Chondrocyte (in vitro differentiated cells): Measurements from ENCODE around the gene TRIP10. TPM values are rescaled to one million over a fixed set of nuclear protein-coding genes. Genes with fewer than 3 reads are reported as not detected.

Experiments used
- DNase-seq: peaks from one replicate; pipeline ENCODE4 v3.0.0; 2021; ENCODE audit warnings: mixed read lengths, low spot score
- H3K27ac Mint-ChIP-seq: one replicate; pipeline ENCODE4 v1.8.0; 2021; ENCODE audit warnings: mild to moderate bottlenecking, moderate library complexity, mixed read lengths; ENCODE audit not compliant: unreplicated experiment
- H3K27me3 Mint-ChIP-seq: 2 replicates; pipeline ENCODE4 v1.8.0; 2021; ENCODE audit warnings: low read depth, mixed read lengths
- H3K36me3 Mint-ChIP-seq: 2 replicates; pipeline ENCODE4 v1.8.0; 2021; ENCODE audit warnings: low read depth, mixed read lengths
- H3K4me1 Mint-ChIP-seq: 2 replicates; pipeline ENCODE4 v1.8.0; 2021; ENCODE audit warnings: low read depth, mild to moderate bottlenecking, mixed read lengths
- H3K4me3 Mint-ChIP-seq: one replicate; pipeline ENCODE4 v1.8.0; 2021; ENCODE audit warnings: mild to moderate bottlenecking, moderate library complexity, mixed read lengths; ENCODE audit not compliant: unreplicated experiment
- H3K9me3 Mint-ChIP-seq: 2 replicates; pipeline ENCODE4 v1.8.0; 2021; ENCODE audit warnings: low read depth, mixed read lengths
- total RNA-seq: library from RNA; stranded (reverse); gene quantifications from 3 replicates; pipeline ENCODE4 v1.2.1, GENCODE V29; 2021
- TF ChIP-seq, protein P1 (sequence below): fragments of 200-600 bp; sonication (generic); IDR thresholded peaks from 2 replicates; pipeline ENCODE4 v1.5.0; 2021; ENCODE audit warnings: antibody characterized with exemption, mild to moderate bottlenecking, moderate library complexity

The TRIP10 gene
- total RNA-seq, 1 donor from 2014 or later, result 107 TPM

DNA sequence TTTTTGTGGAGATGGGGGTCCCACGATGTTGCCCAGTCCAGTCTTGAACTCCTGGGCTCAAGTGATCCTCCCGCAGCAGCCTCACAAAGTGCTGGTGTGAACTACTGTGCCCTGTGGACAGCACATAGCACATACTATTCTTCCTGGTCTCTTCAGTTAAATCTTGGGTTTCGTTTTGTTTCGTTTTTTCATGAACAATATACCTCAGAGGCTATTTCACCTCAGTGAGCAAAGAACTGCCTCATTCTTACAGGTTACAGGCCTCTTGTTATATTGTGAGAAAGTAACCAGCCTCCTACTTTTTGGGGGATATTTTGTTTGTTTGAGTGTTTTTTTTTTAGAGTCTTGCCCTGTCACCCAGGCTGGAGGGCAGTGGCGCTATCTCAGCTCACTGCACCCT, 17.7 kb upstream of the TRIP10 start:
- TF ChIP-seq, protein P1, sequence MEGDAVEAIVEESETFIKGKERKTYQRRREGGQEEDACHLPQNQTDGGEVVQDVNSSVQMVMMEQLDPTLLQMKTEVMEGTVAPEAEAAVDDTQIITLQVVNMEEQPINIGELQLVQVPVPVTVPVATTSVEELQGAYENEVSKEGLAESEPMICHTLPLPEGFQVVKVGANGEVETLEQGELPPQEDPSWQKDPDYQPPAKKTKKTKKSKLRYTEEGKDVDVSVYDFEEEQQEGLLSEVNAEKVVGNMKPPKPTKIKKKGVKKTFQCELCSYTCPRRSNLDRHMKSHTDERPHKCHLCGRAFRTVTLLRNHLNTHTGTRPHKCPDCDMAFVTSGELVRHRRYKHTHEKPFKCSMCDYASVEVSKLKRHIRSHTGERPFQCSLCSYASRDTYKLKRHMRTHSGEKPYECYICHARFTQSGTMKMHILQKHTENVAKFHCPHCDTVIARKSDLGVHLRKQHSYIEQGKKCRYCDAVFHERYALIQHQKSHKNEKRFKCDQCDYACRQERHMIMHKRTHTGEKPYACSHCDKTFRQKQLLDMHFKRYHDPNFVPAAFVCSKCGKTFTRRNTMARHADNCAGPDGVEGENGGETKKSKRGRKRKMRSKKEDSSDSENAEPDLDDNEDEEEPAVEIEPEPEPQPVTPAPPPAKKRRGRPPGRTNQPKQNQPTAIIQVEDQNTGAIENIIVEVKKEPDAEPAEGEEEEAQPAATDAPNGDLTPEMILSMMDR, result no peak
- H3K4me1 Mint-ChIP-seq, result peaks cover 5% of the 10 kb centered on the region
- H3K27me3 Mint-ChIP-seq, result peaks cover 18% of the 10 kb centered on the region
- H3K27ac Mint-ChIP-seq, result no peak overlapping the region
- H3K4me3 Mint-ChIP-seq, result no peak overlapping the region
- DNase-seq, result no peak
- H3K9me3 Mint-ChIP-seq, result no peaks in the 10 kb centered on the region
- no peaks in the 10 kb centered on the region for H3K36me3 Mint-ChIP-seq

DNA sequence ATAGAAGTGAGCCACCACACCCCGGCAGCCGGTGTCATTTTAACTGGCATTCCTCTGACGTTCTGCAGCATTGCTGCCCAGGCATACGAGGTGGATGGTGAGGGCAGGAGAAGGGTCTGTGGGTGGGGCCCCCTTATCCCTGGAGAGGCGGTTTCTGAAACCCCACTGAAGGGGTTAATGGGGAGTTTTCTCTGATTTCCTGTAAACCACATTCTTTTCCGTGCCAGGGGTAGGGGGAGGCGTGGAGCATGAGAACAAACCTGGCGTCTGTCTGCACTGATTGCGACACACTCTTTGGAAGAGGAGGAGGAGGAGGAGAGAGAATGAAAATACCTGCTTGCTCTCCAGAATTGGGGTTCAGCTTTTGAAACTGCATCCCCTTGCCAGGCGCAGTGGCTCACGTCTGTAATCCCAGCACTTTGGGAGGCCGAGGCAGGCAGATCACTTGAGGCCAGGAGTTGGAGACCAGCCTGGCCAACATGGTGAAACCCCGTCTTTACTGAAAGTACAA, 16.3 kb upstream of the TRIP10 start:
- Mint-ChIP-seq H3K9me3 (no peaks in the 10 kb centered on the region), H3K27me3 (peaks cover 17% of the 10 kb centered on the region)
- no peak for DNase-seq

DNA sequence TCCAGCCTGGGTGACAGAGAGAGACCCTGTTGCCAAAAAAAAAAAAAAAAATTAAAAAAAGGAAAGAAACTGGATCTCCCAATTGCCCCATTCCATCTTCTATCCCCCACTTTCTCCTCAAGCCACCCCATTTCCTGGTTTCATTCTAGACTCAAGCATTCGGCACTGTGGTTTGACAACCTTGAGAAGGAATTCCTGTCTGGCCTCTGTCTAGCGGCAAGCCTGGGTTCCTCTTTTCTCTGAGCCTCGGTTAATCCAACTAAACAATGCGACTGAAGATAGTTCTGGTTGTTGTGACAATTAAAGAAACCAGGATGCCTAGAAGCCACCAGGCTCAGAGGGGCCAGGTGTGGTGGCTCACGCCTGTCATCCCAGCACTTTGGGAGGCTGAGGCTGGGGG, 15.7 kb upstream of the TRIP10 start:
- Mint-ChIP-seq H3K9me3 (no peaks in the 10 kb centered on the region), H3K36me3 (no peaks in the 10 kb centered on the region), H3K27ac (no peak overlapping the region), H3K4me3 (no peak overlapping the region), H3K4me1 (peaks cover 10% of the 10 kb centered on the region), H3K27me3 (peaks cover 17% of the 10 kb centered on the region)
- peak; percentile 7 for DNase-seq
- TF ChIP-seq, protein P1, result no peak

More for the DNA sequence above, 16.3 kb upstream of the TRIP10 start:
- TF ChIP-seq, protein P1, result no peak
- peaks cover 5% of the 10 kb centered on the region for H3K4me1 Mint-ChIP-seq
- no peaks in the 10 kb centered on the region for H3K36me3 Mint-ChIP-seq
- H3K4me3 Mint-ChIP-seq, result no peak overlapping the region
- H3K27ac Mint-ChIP-seq, result no peak overlapping the region

DNA sequence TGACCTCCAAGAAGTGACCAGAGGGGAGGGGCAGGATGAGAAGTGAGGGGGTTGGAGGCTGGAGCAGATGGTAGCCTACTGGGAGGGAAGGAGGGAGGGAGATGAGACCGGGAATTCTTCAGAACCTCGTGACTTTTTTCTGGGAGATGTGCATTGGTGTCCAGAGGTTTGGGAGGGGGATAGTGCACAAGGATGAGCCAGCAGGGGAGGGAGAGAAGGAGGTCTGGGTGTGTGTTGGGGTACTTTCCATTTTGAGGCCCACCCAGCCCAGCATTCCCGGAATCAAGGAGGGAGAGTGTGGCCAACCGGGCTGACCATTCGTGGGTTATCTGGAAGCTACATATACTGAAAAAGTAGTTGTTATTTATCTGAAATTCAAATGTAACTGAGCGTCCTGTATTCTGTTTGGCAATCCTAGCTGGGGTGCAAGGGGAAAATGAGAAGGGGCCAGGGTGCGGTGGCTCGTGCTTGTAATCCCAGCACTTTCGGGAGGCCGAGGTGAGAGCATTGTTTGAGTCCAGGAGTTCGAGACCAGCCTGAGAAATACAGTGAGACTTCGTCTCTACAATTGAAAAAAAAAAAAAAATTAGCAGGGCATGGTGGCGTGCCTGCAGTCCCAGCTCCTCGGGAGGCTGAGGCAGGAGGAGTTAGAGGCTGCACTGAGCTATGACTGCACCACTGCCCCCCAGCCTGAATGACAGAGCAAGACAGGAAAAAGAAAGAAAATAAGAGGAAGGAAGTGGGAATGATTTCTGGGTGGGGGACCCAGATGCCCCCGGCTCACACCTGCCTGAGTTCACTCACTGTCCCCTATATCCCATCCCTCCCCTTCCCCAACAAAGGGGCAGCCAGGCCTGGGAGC, 14.6 kb upstream of the TRIP10 start:
- peaks cover 2% of the 10 kb centered on the region for H3K36me3 Mint-ChIP-seq
- H3K4me1 Mint-ChIP-seq, result peaks cover 10% of the 10 kb centered on the region
- no peak for DNase-seq
- no peaks in the 10 kb centered on the region for H3K9me3 Mint-ChIP-seq
- H3K27ac Mint-ChIP-seq, result no peak overlapping the region
- H3K4me3 Mint-ChIP-seq, result no peak overlapping the region
- TF ChIP-seq, protein P1, result no peak
- peaks cover 10% of the 10 kb centered on the region for H3K27me3 Mint-ChIP-seq

DNA sequence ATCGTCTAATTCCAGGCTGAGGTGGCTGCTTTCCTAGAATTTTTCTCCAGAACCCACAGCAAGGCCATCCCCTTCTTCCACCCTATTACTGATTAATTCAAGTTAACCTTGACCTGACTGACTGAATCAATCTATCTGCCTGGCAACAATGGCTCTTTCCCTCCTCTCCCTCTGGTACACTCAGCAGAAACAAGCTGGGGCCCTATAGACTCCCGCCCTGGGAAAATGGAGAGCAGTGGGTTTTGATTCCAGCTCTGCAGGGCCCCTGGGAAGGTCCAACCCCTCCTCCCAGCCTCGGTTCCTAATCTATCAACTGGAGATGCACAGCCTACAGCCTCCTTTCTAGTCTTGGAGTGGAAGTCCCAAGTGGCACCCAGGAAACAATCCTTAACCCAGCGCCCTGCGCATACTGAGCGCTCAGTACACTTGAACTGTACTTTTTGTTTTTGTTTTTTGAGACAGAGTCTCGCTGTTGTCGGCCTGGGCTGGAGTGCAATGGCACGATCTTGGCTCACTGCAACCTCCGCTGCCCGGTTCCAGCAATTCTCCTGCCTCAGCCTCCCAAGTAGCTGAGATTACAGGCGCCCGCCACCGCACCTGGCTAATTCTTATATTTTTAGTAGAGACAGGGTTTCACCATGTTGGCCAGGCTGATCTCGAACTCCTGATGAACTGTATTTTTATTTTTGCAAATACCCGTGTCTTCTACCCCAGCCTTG, 13.8 kb upstream of the TRIP10 start:
- Mint-ChIP-seq H3K4me1 (peaks cover 10% of the 10 kb centered on the region), H3K27ac (no peak overlapping the region), H3K9me3 (no peaks in the 10 kb centered on the region), H3K36me3 (peaks cover 2% of the 10 kb centered on the region), H3K4me3 (no peak overlapping the region), H3K27me3 (peaks cover 6% of the 10 kb centered on the region)
- TF ChIP-seq, protein P1, result no peak
- DNase-seq, result no peak
